Measurements from ENCODE around the gene SLC6A8.

DNA sequence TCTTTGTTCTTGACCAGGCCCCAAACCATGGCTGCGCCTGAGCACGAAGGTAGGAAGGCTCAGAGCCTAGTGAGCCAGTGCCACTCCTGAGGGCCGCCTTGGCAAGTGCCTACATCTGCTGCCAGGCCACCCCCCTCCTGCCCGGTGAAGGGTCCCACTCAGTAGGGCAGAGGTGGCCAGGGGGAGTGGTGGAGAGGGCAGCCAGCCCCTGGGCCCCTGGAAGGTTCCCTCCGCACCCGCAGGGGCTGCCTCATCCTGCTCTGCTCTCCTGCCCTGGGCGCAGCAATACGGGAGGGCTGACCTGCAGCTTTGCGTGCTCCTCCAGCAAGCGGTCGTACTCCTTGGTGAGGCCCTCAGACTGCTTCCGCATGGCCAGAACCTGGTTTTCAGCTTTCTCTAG lies 14.0 kb downstream of the SLC6A8 start:
- TF ChIP-seq EZH2 (IDR thresholded peaks at IDR 0.05), result no peak
- TF ChIP-seq, protein P1, sequence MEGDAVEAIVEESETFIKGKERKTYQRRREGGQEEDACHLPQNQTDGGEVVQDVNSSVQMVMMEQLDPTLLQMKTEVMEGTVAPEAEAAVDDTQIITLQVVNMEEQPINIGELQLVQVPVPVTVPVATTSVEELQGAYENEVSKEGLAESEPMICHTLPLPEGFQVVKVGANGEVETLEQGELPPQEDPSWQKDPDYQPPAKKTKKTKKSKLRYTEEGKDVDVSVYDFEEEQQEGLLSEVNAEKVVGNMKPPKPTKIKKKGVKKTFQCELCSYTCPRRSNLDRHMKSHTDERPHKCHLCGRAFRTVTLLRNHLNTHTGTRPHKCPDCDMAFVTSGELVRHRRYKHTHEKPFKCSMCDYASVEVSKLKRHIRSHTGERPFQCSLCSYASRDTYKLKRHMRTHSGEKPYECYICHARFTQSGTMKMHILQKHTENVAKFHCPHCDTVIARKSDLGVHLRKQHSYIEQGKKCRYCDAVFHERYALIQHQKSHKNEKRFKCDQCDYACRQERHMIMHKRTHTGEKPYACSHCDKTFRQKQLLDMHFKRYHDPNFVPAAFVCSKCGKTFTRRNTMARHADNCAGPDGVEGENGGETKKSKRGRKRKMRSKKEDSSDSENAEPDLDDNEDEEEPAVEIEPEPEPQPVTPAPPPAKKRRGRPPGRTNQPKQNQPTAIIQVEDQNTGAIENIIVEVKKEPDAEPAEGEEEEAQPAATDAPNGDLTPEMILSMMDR (IDR thresholded peaks at IDR 0.05), result no peak

All from neural progenitor cell (in vitro differentiated cells).